Nephron (organoid): ENCODE measurements around the gene RCE1.

Experiments used
- H3K27ac Mint-ChIP-seq, 3 experiments: 2 replicates each; pipeline ENCODE4 v1.8.0; 2020; ENCODE audit warnings: mixed read lengths in 3 of 3, mild to moderate bottlenecking in 2 of 3, moderate library complexity in 1 of 3
- H3K27me3 Mint-ChIP-seq: 2 replicates; pipeline ENCODE4 v1.8.0; 2021; ENCODE audit warnings: low read depth, mild to moderate bottlenecking, moderate library complexity, mixed read lengths
- H3K36me3 Mint-ChIP-seq: 2 replicates; pipeline ENCODE4 v1.8.0; 2020; ENCODE audit warnings: low read depth, mixed read lengths
- H3K4me1 Mint-ChIP-seq: 2 replicates; pipeline ENCODE4 v1.8.0; 2020; ENCODE audit warnings: mixed read lengths
- H3K4me3 Mint-ChIP-seq, 3 experiments: 2 replicates each; pipeline ENCODE4 v1.8.0; 2020; ENCODE audit warnings: mild to moderate bottlenecking in 3 of 3, mixed read lengths in 3 of 3, moderate library complexity in 2 of 3
- H3K9me3 Mint-ChIP-seq: 2 replicates; pipeline ENCODE4 v1.8.0; 2020; ENCODE audit warnings: mixed read lengths
- CTCF ChIP-seq, 3 experiments: fragments of 200-600 bp; sonication (generic); IDR thresholded peaks; one replicate each; pipeline ENCODE4 v1.5.0; 2021; ENCODE audit warnings: antibody characterized with exemption in 3 of 3; ENCODE audit not compliant: unreplicated experiment in 3 of 3

Gene RCE1

GRCh38 chr11:66843776-66844495, 695 bp downstream of the RCE1 start:
- H3K36me3 Mint-ChIP-seq = peaks cover 17% of the 10 kb centered on the region
- peaks cover 12% of the 10 kb centered on the region for H3K4me1 Mint-ChIP-seq
- no peaks in the 10 kb centered on the region for H3K27me3 Mint-ChIP-seq
- H3K9me3 Mint-ChIP-seq = no peaks in the 10 kb centered on the region
- H3K27ac Mint-ChIP-seq = peak overlapping the region; percentile 79 to 96 (median 92)
- H3K4me3 Mint-ChIP-seq = peak overlapping the region; percentile 92 to 99 (median 93)
- no peak for TF ChIP-seq CTCF (IDR thresholded peaks at IDR 0.05; ENCODE audit: unreplicated experiment in 3 of 3)

- peaks cover 14% of the 10 kb centered on the region for H3K36me3 Mint-ChIP-seq
- peak overlapping the region; percentile 92 to 99 (median 93) for H3K4me3 Mint-ChIP-seq
- H3K27ac Mint-ChIP-seq = peak overlapping the region; percentile 79 to 96 (median 92)
These were observed 1.4 kb downstream of the RCE1 start for GRCh38 chr11:66844496-66845142.

GRCh38 chr11:66845143-66845875, 2.1 kb downstream of the RCE1 start:
- H3K27me3 Mint-ChIP-seq = no peaks in the 10 kb centered on the region
- H3K4me3 Mint-ChIP-seq = peak overlapping the region; percentile 92 to 99 (median 93)
- H3K9me3 Mint-ChIP-seq = no peaks in the 10 kb centered on the region
- H3K4me1 Mint-ChIP-seq = peaks cover 12% of the 10 kb centered on the region
- H3K27ac Mint-ChIP-seq = peak overlapping the region in 1 of 3 experiments; percentile 32
- no peak for TF ChIP-seq CTCF (IDR thresholded peaks at IDR 0.05; ENCODE audit: unreplicated experiment in 3 of 3)
- peaks cover 14% of the 10 kb centered on the region for H3K36me3 Mint-ChIP-seq

More at GRCh38 chr11:66844496-66845142, 1.4 kb downstream of the RCE1 start:
- H3K9me3 Mint-ChIP-seq = no peaks in the 10 kb centered on the region
- H3K27me3 Mint-ChIP-seq = no peaks in the 10 kb centered on the region
- TF ChIP-seq CTCF (IDR thresholded peaks at IDR 0.05; ENCODE audit: unreplicated experiment in 3 of 3) = no peak
- H3K4me1 Mint-ChIP-seq = peaks cover 12% of the 10 kb centered on the region

GRCh38 chr11:66845876-66846212, 2.6 kb downstream of the RCE1 start:
- peaks cover 12% of the 10 kb centered on the region for H3K4me1 Mint-ChIP-seq
- H3K27me3 Mint-ChIP-seq = no peaks in the 10 kb centered on the region
- H3K27ac Mint-ChIP-seq = no peak overlapping the region
- no peak for TF ChIP-seq CTCF (IDR thresholded peaks at IDR 0.05; ENCODE audit: unreplicated experiment in 3 of 3)
- H3K36me3 Mint-ChIP-seq = peaks cover 14% of the 10 kb centered on the region
- H3K4me3 Mint-ChIP-seq = peak overlapping the region; percentile 61 to 93 (median 92)
- no peaks in the 10 kb centered on the region for H3K9me3 Mint-ChIP-seq

GRCh38 chr11:66846671-66847091, 3.4 kb downstream of the RCE1 start:
- no peak for TF ChIP-seq CTCF (IDR thresholded peaks at IDR 0.05; ENCODE audit: unreplicated experiment in 3 of 3)
- Mint-ChIP-seq H3K27ac (no peak overlapping the region), H3K27me3 (no peaks in the 10 kb centered on the region), H3K4me3 (peak overlapping the region; percentile 21 to 71 (median 62)), H3K36me3 (peaks cover 14% of the 10 kb centered on the region), H3K9me3 (no peaks in the 10 kb centered on the region), H3K4me1 (peaks cover 12% of the 10 kb centered on the region)
